A549 (cell line): ENCODE results near the gene BATF. TPM values are rescaled to one million over a fixed set of nuclear protein-coding genes. Genes with fewer than 3 reads are reported as not detected.

ENCODE experiments used
- ATAC-seq, 2 experiments: fragments of 200-7000 bp in 1 of 2; fragments of >200 bp in 1 of 2; cut with Nextera tagmentation in 1 of 2; cut with Tn5 transposase in 1 of 2; 3 replicates each; pipeline versions ENCODE4 v1.8.0 to v1.9.1; 2018 to 2020; ENCODE audit warnings: mild to moderate bottlenecking in 1 of 2, moderate library complexity in 1 of 2
- CTCF ChIA-PET: fragments of 300-600 bp; sonication (Branson Sonifier 250); formaldehyde crosslinking; extraction: SDS; loops from one replicate; lab custom pipeline; 2021; ENCODE audit warnings: antibody characterized with exemption, inconsistent platforms; lab: Yijun Ruan, JAX
- POLR2A ChIA-PET: fragments of 350-600 bp; formaldehyde crosslinking; extraction: SDS; loops from one replicate; lab custom pipeline; 2021; ENCODE audit warnings: antibody characterized with exemption, inconsistent platforms; lab: Yijun Ruan, JAX
- DNase-seq, 2 experiments: peaks; one replicate each; pipeline versions ENCODE4 v3.0.0 to v3.0.0-alpha.2; 2011 to 2016; ENCODE audit warnings: low read depth in 1 of 2, low spot score in 1 of 2
- FAIRE-seq: peaks from 2 replicates; lab custom pipeline; 2011; peaks lifted over from hg19 to GRCh38; lab: Jason Lieb, UNC
- H3K27ac ChIP-seq, 2 experiments: fragments of >200 bp; sonication (Bioruptor Twin); formaldehyde crosslinking; 3 replicates each; pipeline ENCODE4 v1.5.1; 2016 to 2017
- H3K4me1 ChIP-seq: fragments of >200 bp; sonication (Bioruptor Twin); formaldehyde crosslinking; 3 replicates; pipeline ENCODE4 v1.6.1; 2016
- H3K4me2 ChIP-seq: fragments of >200 bp; sonication (Bioruptor Twin); formaldehyde crosslinking; 3 replicates; pipeline ENCODE4 v1.6.1; 2016
- H3K4me3 ChIP-seq: fragments of >200 bp; sonication (Bioruptor Twin); formaldehyde crosslinking; 3 replicates; pipeline ENCODE4 v1.5.1; 2016
- H3K9me3 ChIP-seq: fragments of >200 bp; sonication (Bioruptor Twin); formaldehyde crosslinking; 3 replicates; pipeline ENCODE4 v1.6.1; 2016
- ATOH8 ChIP-seq: fragments of 250-450 bp; sonication (Bioruptor Pico); IDR thresholded peaks from 2 replicates; pipeline ENCODE4 v1.5.0; 2020; ENCODE audit warnings: low read depth, mild to moderate bottlenecking, moderate library complexity
- BCL3 ChIP-seq: fragments of >200 bp; sonication (Bioruptor Twin); formaldehyde crosslinking; IDR thresholded peaks from 3 replicates; pipeline ENCODE4 v1.6.1; 2016
- CBX2 ChIP-seq: fragments of 200-600 bp; sonication (generic); IDR thresholded peaks from 2 replicates; pipeline ENCODE4 v1.6.1; 2016; ENCODE audit warnings: low read depth, mild to moderate bottlenecking, borderline replicate concordance
- CBX8 ChIP-seq: fragments of 200-600 bp; sonication (generic); IDR thresholded peaks from 2 replicates; pipeline ENCODE4 v1.6.1; 2016
- CHD4 ChIP-seq: fragments of 200-600 bp; sonication (generic); IDR thresholded peaks from 2 replicates; pipeline ENCODE4 v1.6.1; 2016; ENCODE audit warnings: antibody characterized with exemption, mild to moderate bottlenecking, borderline replicate concordance
- EP300 ChIP-seq, 2 experiments: fragments of >200 bp; sonication (Bioruptor Twin); formaldehyde crosslinking; IDR thresholded peaks; 2 replicates in 1 of 2; 3 replicates in 1 of 2; pipeline ENCODE4 v1.6.1; 2016 to 2017
- FOSL2 ChIP-seq, 2 experiments: fragments of 450-650 bp in 1 of 2; fragments of >200 bp in 1 of 2; sonication (Bioruptor Twin) in 1 of 2; formaldehyde crosslinking; IDR thresholded peaks; 2 replicates each; pipeline versions ENCODE4 v1.5.0 to v1.6.1; 2016 to 2020; ENCODE audit warnings: mild to moderate bottlenecking in 1 of 2, moderate library complexity in 1 of 2
- FOXS1 ChIP-seq: fragments of 250-450 bp; sonication (Bioruptor Pico); IDR thresholded peaks from 2 replicates; pipeline ENCODE4 v1.5.0; 2020; ENCODE audit warnings: mild to moderate bottlenecking, moderate library complexity
- HES2 ChIP-seq: fragments of >200 bp; sonication (Bioruptor Twin); formaldehyde crosslinking; IDR thresholded peaks from 2 replicates; pipeline ENCODE4 v1.6.1; 2016
- HOXA7 ChIP-seq: fragments of 250-450 bp; sonication (Bioruptor Pico); IDR thresholded peaks from 2 replicates; pipeline ENCODE4 v1.5.0; 2020; ENCODE audit warnings: mild to moderate bottlenecking, moderate library complexity
- HOXB5 ChIP-seq: fragments of 250-450 bp; sonication (Bioruptor Pico); IDR thresholded peaks from 2 replicates; pipeline ENCODE4 v1.5.0; 2020; ENCODE audit warnings: mild to moderate bottlenecking, moderate library complexity
- KDM5A ChIP-seq: fragments of 200-600 bp; sonication (generic); IDR thresholded peaks from 2 replicates; pipeline ENCODE4 v1.6.1; 2016; ENCODE audit warnings: antibody characterized with exemption, mild to moderate bottlenecking
- MAFK ChIP-seq: fragments of 450-650 bp; IDR thresholded peaks from 2 replicates; pipeline ENCODE4 v1.6.1; 2014; ENCODE audit not compliant: partially characterized antibody
- MAX ChIP-seq: IDR thresholded peaks from 2 replicates; pipeline ENCODE4 v1.6.1; 2012
- MAZ ChIP-seq: fragments of 150-350 bp; IDR thresholded peaks from 2 replicates; pipeline ENCODE4 v1.6.1; 2014; ENCODE audit warnings: antibody characterized with exemption, low read depth, low read length, borderline replicate concordance
- NR3C1 ChIP-seq: fragments of >200 bp; sonication (Bioruptor Twin); formaldehyde crosslinking; IDR thresholded peaks from 3 replicates; pipeline ENCODE4 v1.6.1; 2017
- PBX3 ChIP-seq: IDR thresholded peaks from 2 replicates; pipeline ENCODE4 v1.6.1; 2012
- PHF8 ChIP-seq: fragments of 200-600 bp; sonication (generic); IDR thresholded peaks from 2 replicates; pipeline ENCODE4 v1.6.1; 2016; ENCODE audit warnings: low read depth, mild to moderate bottlenecking, antibody characterized with exemption, moderate library complexity, borderline replicate concordance
- POLR2A ChIP-seq: IDR thresholded peaks from 2 replicates; pipeline ENCODE4 v1.6.1; 2012; ENCODE audit warnings: mild to moderate bottlenecking, low read length
- POLR2AphosphoS2 ChIP-seq: conservative IDR thresholded peaks from 2 replicates; pipeline ENCODE4 v1.6.1; 2012; ENCODE audit warnings: low read length, improper control_type of control experiment, inconsistent platforms
- RAD21 ChIP-seq, 2 experiments: fragments of >200 bp in 1 of 2; sonication (Bioruptor Twin) in 1 of 2; formaldehyde crosslinking in 1 of 2; IDR thresholded peaks in 1 of 2; conservative IDR thresholded peaks in 1 of 2; 2 replicates in 1 of 2; 3 replicates in 1 of 2; pipeline ENCODE4 v1.6.1; 2012 to 2018; ENCODE audit warnings: inconsistent platforms in 1 of 2
- RCOR1 ChIP-seq: fragments of 150-350 bp; IDR thresholded peaks from 2 replicates; pipeline ENCODE4 v1.6.1; 2014; ENCODE audit warnings: antibody characterized with exemption, low read length, low read depth
- REST ChIP-seq: fragments of 200-600 bp; sonication (generic); IDR thresholded peaks from 2 replicates; pipeline ENCODE4 v1.6.1; 2016; ENCODE audit warnings: antibody characterized with exemption, mild to moderate bottlenecking, moderate library complexity
- RFX5 ChIP-seq: fragments of 450-650 bp; IDR thresholded peaks from 2 replicates; pipeline ENCODE4 v1.7.1; 2014; ENCODE audit warnings: antibody characterized with exemption, mild to moderate bottlenecking, moderate library complexity
- TFCP2L1 ChIP-seq: fragments of 250-450 bp; sonication (Bioruptor Pico); IDR thresholded peaks from 2 replicates; pipeline ENCODE4 v1.5.0; 2021; ENCODE audit warnings: mild to moderate bottlenecking
- ZC3H11A ChIP-seq: fragments of 450-650 bp; IDR thresholded peaks from 2 replicates; pipeline ENCODE4 v1.6.1; 2014; ENCODE audit warnings: antibody characterized with exemption, mild to moderate bottlenecking
- ZSCAN20 ChIP-seq: fragments of 250-450 bp; sonication (Bioruptor Pico); IDR thresholded peaks from 2 replicates; pipeline ENCODE4 v1.8.0; 2022; ENCODE audit warnings: mild to moderate bottlenecking, moderate library complexity
- WGBS: methylation state at CpG from one replicate; pipeline ENCODE4 v1.1.6; 2017; ENCODE audit errors: missing lambda C conversion rate; 5-methylcytosine and 5-hydroxymethylcytosine counted together
- polyA plus RNA-seq, 4 experiments: library from polyadenylated mRNA; depleted of rRNA in 3 of 4; stranded (reverse); fragments of >200 nt; fragmentation: RNase III in 1 of 4; extraction: RNeasy Plus Mini Kit Qiagen cat#74134 plus additional on column Dnase treatment in 1 of 4; gene quantifications; 2 replicates in 3 of 4; 3 replicates in 1 of 4; pipeline ENCODE4 v1.2.3, GENCODE V29; 2011 to 2017

The BATF gene
- polyA plus RNA-seq, 2 of the 4 experiments (the other 2 are of a cell fraction): not detected

- Histone ChIP-seq H3K27ac (peak overlapping the region; percentile 56 to 82), H3K4me2 (no peak overlapping the region), H3K4me1 (peaks cover 45% of the 10 kb centered on the region), H3K4me3 (no peak overlapping the region), H3K9me3 (no peaks in the 10 kb centered on the region)
- ChIA-PET POLR2A (no interaction called here), CTCF (interaction anchor here (0.9 to 3.7 kb wide), 6 partner anchors 13 to 240 kb away, joined by 3 to 31 read pairs (median 4); no protein-coding TSS in a partner anchor)
- ATAC-seq: peak in 1 of 2 experiments; percentile 23; a peak in 3 of 6 replicates
- WGBS: 93% methylated on average over 10 of the region's 11 CpGs
- TF ChIP-seq FOXS1 (CRISPR knock-in tag) (no peak), CHD4 (no peak), PBX3 (no peak), POLR2AphosphoS2 (no peak), MAFK (no peak), BCL3 (no peak), CBX8 (no peak), RAD21 (conservative IDR thresholded peaks at IDR 0.05 in 1 of 2, IDR thresholded peaks at IDR 0.05 in 1 of 2) (no peak), NR3C1 (no peak), PHF8 (no peak), RFX5 (no peak), ZC3H11A (no peak), POLR2A (no peak), ZSCAN20 (no peak), CBX2 (no peak), MAX (no peak), EP300 (IDR thresholded peaks at IDR 0.05) (no peak), HOXA7 (CRISPR knock-in tag) (no peak), FOSL2 (IDR thresholded peaks at IDR 0.05) (no peak), FOSL2 (CRISPR knock-in tag; IDR thresholded peaks at IDR 0.05) (no peak), ATOH8 (CRISPR knock-in tag) (no peak)
- FAIRE-seq: no peak
- no peak for DNase-seq
Measured at GRCh38 chr14:75547552-75548250, 25.4 kb downstream of the BATF start.

- POLR2A ChIA-PET: no interaction called here
- CTCF ChIA-PET: interaction anchor here (0.7 to 3.7 kb wide), 5 partner anchors 9 to 59 kb away, joined by 3 to 31 read pairs (median 5); no protein-coding TSS in a partner anchor
- peak in 1 of 2 experiments; percentile 55; a peak in 3 of 6 replicates for ATAC-seq
- no peak for TF ChIP-seq FOXS1 (CRISPR knock-in tag)
- no peak for TF ChIP-seq CBX2
- TF ChIP-seq FOSL2 (IDR thresholded peaks at IDR 0.05): no peak
- TF ChIP-seq FOSL2 (CRISPR knock-in tag; IDR thresholded peaks at IDR 0.05): no peak
- no peak for TF ChIP-seq ZSCAN20
- no peak for TF ChIP-seq MAX
- no peak for TF ChIP-seq MAZ
- no peak for TF ChIP-seq RFX5
- TF ChIP-seq HOXB5 (CRISPR knock-in tag): no peak
- TF ChIP-seq TFCP2L1 (CRISPR knock-in tag): no peak
- TF ChIP-seq RCOR1: no peak
- TF ChIP-seq KDM5A: no peak
- no peak for TF ChIP-seq HES2
- no peak for TF ChIP-seq CBX8
- TF ChIP-seq REST: no peak
- no peak for TF ChIP-seq PHF8
Measured at GRCh38 chr14:75548544-75548943, 26.3 kb downstream of the BATF start.

More at GRCh38 chr14:75548544-75548943, 26.3 kb downstream of the BATF start:
- Histone ChIP-seq H3K27ac (peak overlapping the region; percentile 56 to 82), H3K9me3 (no peaks in the 10 kb centered on the region), H3K4me3 (no peak overlapping the region), H3K4me2 (peak overlapping the region; percentile 9; the same call in 1 of the 3 replicates), H3K4me1 (peaks cover 39% of the 10 kb centered on the region)
- WGBS: 66% methylated on average over 5 of the region's 7 CpGs
- no peak for DNase-seq
- FAIRE-seq: no peak
